A549 (cell line): ENCODE measurements around the gene BOD1L1.

Experiments used
- CBX2 ChIP-seq: fragments of 200-600 bp; sonication (generic); IDR thresholded peaks from 2 replicates; pipeline ENCODE4 v1.6.1; 2016; ENCODE audit warnings: low read depth, mild to moderate bottlenecking, borderline replicate concordance
- CHD2 ChIP-seq: fragments of 150-350 bp; IDR thresholded peaks from 2 replicates; pipeline ENCODE4 v1.6.1; 2014; ENCODE audit warnings: low read length; ENCODE audit not compliant: partially characterized antibody
- CTCF ChIP-seq: fragments of >200 bp; sonication (Bioruptor Twin); formaldehyde crosslinking; IDR thresholded peaks from 3 replicates; pipeline ENCODE4 v1.5.1; 2016
- ZC3H11A ChIP-seq: fragments of 450-650 bp; IDR thresholded peaks from 2 replicates; pipeline ENCODE4 v1.6.1; 2014; ENCODE audit warnings: antibody characterized with exemption, mild to moderate bottlenecking

GRCh38 chr4:13531625-13531998 is 95.9 kb downstream of the BOD1L1 start:
- no peak for TF ChIP-seq ZC3H11A
- no peak for TF ChIP-seq CTCF
- no peak for TF ChIP-seq CBX2
- no peak for TF ChIP-seq CHD2
